ENCODE measurements around the gene PKN3. TPM values are rescaled to one million over a fixed set of nuclear protein-coding genes. Genes with fewer than 3 reads are reported as not detected.

Gene PKN3
- total and polyA plus RNA-seq, 2 donors (not counting 1 experiment from before 2014, with no cell fraction given), result 1.4 to 3.7 TPM

DNA sequence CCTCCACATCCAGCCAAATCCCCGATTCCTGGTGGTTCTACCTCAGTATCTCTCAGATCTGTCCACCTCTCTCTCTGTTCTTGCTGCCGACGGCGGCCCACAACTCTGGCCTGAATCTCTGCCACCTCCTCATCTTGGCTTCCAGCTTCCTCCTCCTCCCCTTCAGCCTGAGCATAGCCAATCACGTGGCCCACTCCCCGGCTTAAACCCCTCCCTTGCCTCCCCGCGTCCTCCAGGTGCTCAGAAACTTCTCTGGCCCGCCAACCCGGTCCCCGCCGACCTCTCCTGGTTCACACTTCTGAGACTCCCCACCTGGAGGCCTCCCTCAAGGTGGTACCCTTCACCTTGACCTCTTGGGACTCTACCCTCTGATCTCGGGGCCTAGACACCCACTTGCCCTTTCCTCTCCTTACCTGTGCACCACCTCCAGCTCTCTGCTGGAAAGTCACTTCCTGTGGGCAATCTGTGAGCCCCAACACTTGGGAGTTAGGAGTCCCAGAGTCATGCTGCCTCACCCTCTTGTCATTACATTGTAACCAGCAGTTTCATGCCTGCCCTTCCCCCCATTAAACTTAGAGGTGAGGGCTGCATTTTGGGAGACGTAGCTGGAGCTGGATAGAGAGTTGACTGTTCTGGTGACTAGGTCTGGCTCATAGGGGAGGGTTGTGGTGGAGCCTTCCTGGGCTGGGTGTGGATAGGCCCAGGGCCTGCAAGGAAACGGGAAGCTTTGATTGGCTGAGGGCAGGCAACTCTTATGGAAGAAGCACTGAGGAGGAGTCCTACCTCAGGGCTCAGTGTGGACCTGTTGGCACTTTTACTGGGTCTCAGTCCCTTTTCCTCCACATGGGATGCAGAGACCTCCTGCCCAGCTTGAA is 17.7 kb upstream of the PKN3 start:
- peaks cover 53% of the 10 kb centered on the region for H3K4me1 Mint-ChIP-seq
- TF ChIP-seq CTCF (IDR thresholded peaks at IDR 0.05) (no peak), EZH2 (IDR thresholded peaks at IDR 0.05; ENCODE audit: borderline replicate concordance, insufficient read depth, low read depth, low read length, poor library complexity, severe bottlenecking) (no peak)

More for the DNA sequence above, 17.7 kb upstream of the PKN3 start:
- WGBS (ENCODE audit: insufficient coverage), result 2% methylated on average over 14 of the region's 15 CpGs
- ChIA-PET CTCF (interaction anchor here (1.2 to 1.9 kb wide), 4 partner anchors 8 to 134 kb away, joined by 4 to 16 read pairs (median 6); partner anchors contain the start of genes ENDOG and PKN3), POLR2A (interaction anchor here (0.5 to 1.9 kb wide), 9 partner anchors 9 to 1356 kb away, joined by 3 to 7 read pairs (median 5); partner anchors contain the start of genes DYNC2I2 and ZDHHC12)
- peak overlapping the region; percentile 85 to 99 (median 88) for H3K4me3 ChIP-seq (ENCODE audit: control extremely low read depth in 1 of 5, extremely low read depth in 1 of 5, insufficient read depth in 1 of 5, low read depth in 2 of 5, low read length in 4 of 5)
- peak overlapping the region; percentile 98 for H3K4me3 Mint-ChIP-seq
- H3K4me1 ChIP-seq (ENCODE audit: control insufficient read depth in 2 of 2, insufficient read depth in 2 of 2, low read length in 2 of 2), result peaks cover 45 to 66% of the 10 kb centered on the region in 2 donors
- H3K9me3 ChIP-seq (ENCODE audit: control extremely low read depth in 1 of 3, control insufficient read depth in 2 of 3, insufficient read depth in 1 of 3, low read length in 2 of 3), result peaks cover 0 to 11% (median 0%) of the 10 kb centered on the region in 3 donors
- DNase-seq (peak; percentile 89), ATAC-seq (ENCODE audit: low read depth) (peak; percentile 44)
- no peaks in the 10 kb centered on the region for H3K27me3 Mint-ChIP-seq
- H3K79me2 ChIP-seq (ENCODE audit: control insufficient read depth, insufficient read depth, low read length), result peaks cover 77% of the 10 kb centered on the region
- peak overlapping the region; percentile 94 for H3K9ac ChIP-seq (ENCODE audit: low read length)
- peak overlapping the region; percentile 94 for H3K27ac ChIP-seq (ENCODE audit: low read length in 2 of 2)
- H4K20me1 ChIP-seq (ENCODE audit: control insufficient read depth, insufficient read depth, low read length, poor library complexity, severe bottlenecking), result peaks cover 9% of the 10 kb centered on the region
- peak overlapping the region; percentile 96 for H3K27ac Mint-ChIP-seq
- peak overlapping the region; percentile 73 for H2AFZ ChIP-seq (ENCODE audit: insufficient read depth, low read depth, low read length, poor library complexity, severe bottlenecking)
- intact Hi-C loops (cut with micrococcal nuclease), result loop anchor here (1.0 to 5.0 kb wide), 5 partner anchors 18 to 262 kb away; partner anchors contain the start of genes DOLK, DYNC2I2, NUP188 and ODF2
- no peaks in the 10 kb centered on the region for H3K9me3 Mint-ChIP-seq (ENCODE audit: insufficient read depth)
- no peaks in the 10 kb centered on the region for H3K27me3 ChIP-seq (replicated peaks in 1 of 4; ENCODE audit: control extremely low read depth in 1 of 4, control insufficient read depth in 3 of 4, insufficient read depth in 4 of 4, low read length in 3 of 4)
- H3K4me2 ChIP-seq (replicated peaks; ENCODE audit: low read depth, low read length, poor library complexity, severe bottlenecking), result peak overlapping the region; percentile 93
- H3K36me3 ChIP-seq (replicated peaks in 1 of 2; ENCODE audit: control extremely low read depth in 1 of 2, control insufficient read depth in 1 of 2, extremely low read depth in 1 of 2, insufficient read depth in 2 of 2, low read length in 1 of 2), result peaks cover 0 to 6% of the 10 kb centered on the region in 2 experiments
